ENCODE data around the gene RPL9.
"Not testable (repeated sequence)": the region's sequence is repeated elsewhere in the genome, so short reads cannot be mapped to it uniquely, and the experiment has no call there.

RPL9 gene

DNA sequence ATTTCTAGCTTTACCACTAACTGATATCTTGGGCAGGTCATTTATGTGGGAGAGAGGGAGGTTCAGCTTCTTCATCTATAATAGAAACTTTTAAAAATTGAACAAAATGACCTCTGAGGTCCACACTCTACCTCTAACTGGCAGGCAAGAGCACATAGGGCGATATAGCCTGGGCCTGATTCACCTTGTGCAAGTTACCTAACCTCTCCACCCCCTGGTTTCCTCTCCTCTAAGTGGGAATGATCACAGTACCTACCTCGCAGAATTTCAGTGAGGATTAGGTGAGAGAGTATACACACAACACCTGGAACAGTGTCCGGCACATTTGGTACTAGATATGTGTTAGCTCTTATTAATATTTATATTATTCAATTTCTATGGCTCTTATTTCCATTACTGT lies 36.5 kb downstream of the RPL9 start:
- no peak for DNase-seq

DNA sequence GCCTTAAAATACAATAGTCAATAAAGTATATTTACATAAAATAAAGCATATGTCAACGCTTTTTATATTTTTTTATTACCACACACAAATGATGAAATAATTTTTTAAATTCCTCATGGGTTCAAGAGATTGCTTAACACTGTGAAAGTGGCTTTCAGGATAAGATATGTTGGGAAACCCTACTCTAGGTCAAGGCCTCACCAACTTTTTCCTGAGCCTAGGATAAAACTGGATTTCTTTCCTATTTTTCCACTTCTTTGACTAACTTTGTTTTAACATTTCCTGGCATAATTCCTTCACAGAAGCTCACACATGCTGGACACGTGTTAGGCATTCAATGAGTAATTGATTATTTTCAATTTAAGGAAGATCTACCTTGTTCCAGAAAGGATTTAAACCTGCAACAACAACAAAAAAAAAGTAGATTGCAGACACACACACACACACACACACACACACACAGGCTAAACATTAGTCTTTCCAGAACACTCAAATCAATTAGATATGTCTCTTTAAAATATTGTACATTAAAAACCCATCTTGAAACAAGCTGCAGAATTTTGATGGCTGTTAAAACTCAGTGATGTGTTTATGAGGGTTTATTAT lies 42.9 kb downstream of the RPL9 start:
- no peak for DNase-seq

DNA sequence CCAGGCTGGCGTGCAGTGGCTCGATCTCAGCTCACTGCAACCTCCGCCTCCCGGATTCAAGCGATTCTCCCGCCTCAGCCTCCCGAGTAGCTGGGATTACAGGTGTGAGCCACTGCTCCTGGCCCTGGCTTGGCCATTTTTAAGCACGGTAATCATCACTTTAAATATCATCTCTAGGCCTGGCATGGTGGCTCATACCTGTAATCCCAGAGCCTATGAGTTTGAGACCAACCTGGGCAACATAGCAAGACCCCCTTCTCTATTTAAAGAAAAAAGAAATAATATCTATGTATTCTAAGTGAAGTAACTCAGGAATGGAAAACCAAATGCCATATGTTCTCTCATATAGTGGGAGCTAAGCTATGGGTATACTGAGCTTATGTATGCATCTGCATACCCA lies 47.2 kb downstream of the RPL9 start:
- DNase-seq: not testable (repeated sequence)

DNA sequence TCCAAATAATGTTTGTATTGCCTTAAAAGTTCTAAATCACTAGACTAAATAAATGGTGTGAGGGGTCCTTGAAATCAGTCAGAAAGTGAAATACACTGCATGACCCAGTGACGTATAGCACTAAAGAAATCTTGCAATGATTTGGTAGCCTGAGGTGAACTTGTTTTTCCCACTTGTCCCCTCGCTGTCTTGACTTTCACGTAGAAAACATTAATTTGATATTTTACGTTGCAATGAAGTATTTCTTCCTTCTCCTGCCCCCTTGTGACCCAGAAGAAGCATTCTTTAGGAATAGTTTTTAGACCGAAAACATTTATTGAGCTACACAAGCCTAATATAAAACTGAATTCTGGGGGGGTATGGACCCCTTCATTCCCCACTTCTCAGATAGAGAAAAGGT lies 48.3 kb downstream of the RPL9 start:
- DNase-seq: no peak

DNA sequence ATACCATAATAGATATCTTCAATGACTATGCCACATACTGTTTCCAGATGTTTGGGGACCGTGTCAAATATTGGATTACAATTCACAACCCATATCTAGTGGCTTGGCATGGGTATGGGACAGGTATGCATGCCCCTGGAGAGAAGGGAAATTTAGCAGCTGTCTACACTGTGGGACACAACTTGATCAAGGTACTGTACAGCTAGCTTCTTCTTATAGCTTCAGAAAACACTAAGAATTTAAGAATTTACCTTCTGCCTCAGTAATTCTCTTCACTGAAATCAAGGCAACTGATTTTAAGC lies 51.2 kb downstream of the RPL9 start:
- no peak for DNase-seq

DNA sequence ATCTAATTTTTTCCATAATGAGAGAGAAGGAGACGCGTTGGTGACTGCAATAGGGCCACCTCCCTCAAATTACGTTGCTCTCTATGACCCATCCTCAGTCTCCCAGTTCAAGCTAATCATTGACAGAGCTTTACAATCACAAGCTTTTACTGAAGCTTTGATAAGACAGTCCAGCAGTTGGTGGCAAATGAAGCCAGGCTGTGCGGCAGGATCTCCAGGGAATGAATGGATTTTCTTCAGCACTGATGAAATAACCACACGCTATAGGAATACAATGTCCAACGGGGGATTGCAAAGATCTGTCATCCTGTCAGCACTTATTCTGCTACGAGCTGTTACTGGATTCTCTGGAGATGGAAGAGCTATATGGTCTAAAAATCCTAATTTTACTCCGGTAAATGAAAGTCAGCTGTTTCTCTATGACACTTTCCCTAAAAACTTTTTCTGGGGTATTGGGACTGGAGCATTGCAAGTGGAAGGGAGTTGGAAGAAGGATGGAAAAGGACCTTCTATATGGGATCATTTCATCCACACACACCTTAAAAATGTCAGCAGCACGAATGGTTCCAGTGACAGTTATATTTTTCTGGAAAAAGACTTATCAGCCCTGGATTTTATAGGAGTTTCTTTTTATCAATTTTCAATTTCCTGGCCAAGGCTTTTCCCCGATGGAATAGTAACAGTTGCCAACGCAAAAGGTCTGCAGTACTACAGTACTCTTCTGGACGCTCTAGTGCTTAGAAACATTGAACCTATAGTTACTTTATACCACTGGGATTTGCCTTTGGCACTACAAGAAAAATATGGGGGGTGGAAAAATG lies 51.7 kb downstream of the RPL9 start, which contains the start of gene KLB:
Gene KLB, plus strand, starts transcription at position 168 of the 821 bp plus-strand sequence. Its CDS starts 20 bp downstream, at position 188.
- no peak for DNase-seq
